SK-N-SH treated with all-trans-retinoic acid at 6 μM for 48 hours (cell line): ENCODE results near the gene CDC14C.

ENCODE experiments used
- ATAC-seq: fragments of 200-7000 bp; cut with Tn5 transposase; 3 replicates; pipeline ENCODE4 v1.9.1; 2020; ENCODE audit warnings: mild to moderate bottlenecking, moderate library complexity
- ARNTL ChIP-seq: fragments of 450-650 bp; formaldehyde crosslinking; IDR thresholded peaks from 2 replicates; pipeline ENCODE4 v1.5.0; 2020; ENCODE audit warnings: low read depth, mild to moderate bottlenecking, moderate library complexity, borderline replicate concordance
- BACH2 ChIP-seq: fragments of 250-450 bp; sonication (Bioruptor Pico); IDR thresholded peaks from 2 replicates; pipeline ENCODE4 v1.9.0; 2021; ENCODE audit warnings: mild to moderate bottlenecking, borderline replicate concordance
- CSDC2 ChIP-seq: fragments of 250-450 bp; sonication (Bioruptor Pico); IDR thresholded peaks from 2 replicates; pipeline ENCODE4 v1.5.0; 2020; ENCODE audit warnings: mild to moderate bottlenecking, moderate library complexity
- CSRNP3 ChIP-seq: fragments of 250-450 bp; sonication (Bioruptor Pico); IDR thresholded peaks from 2 replicates; pipeline ENCODE4 v1.5.1; 2021; ENCODE audit warnings: mild to moderate bottlenecking, moderate library complexity
- ESRRG ChIP-seq: fragments of 250-450 bp; sonication (Bioruptor Pico); IDR thresholded peaks from 2 replicates; pipeline ENCODE4 v1.6.1; 2021; ENCODE audit warnings: mild to moderate bottlenecking
- GLIS3 ChIP-seq: fragments of 250-450 bp; sonication (Bioruptor Pico); IDR thresholded peaks from 2 replicates; pipeline ENCODE4 v1.5.0; 2020; ENCODE audit warnings: mild to moderate bottlenecking, moderate library complexity
- ISL1 ChIP-seq: fragments of 250-450 bp; sonication (Bioruptor Pico); IDR thresholded peaks from 2 replicates; pipeline ENCODE4 v2.1.2; 2022; ENCODE audit warnings: mild to moderate bottlenecking, moderate library complexity
- OSR1 ChIP-seq: fragments of 250-450 bp; sonication (Bioruptor Pico); IDR thresholded peaks from 2 replicates; pipeline ENCODE4 v1.8.0; 2022; ENCODE audit warnings: moderate library complexity, mild to moderate bottlenecking, inconsistent platforms
- PATZ1 ChIP-seq: fragments of 250-450 bp; sonication (Bioruptor Pico); IDR thresholded peaks from 2 replicates; pipeline ENCODE4 v1.8.0; 2020; ENCODE audit warnings: mild to moderate bottlenecking, moderate library complexity, borderline replicate concordance
- PPARA ChIP-seq: fragments of 250-450 bp; sonication (Bioruptor Pico); IDR thresholded peaks from 2 replicates; pipeline ENCODE4 v1.5.0; 2020; ENCODE audit warnings: mild to moderate bottlenecking, borderline replicate concordance
- RARB ChIP-seq: fragments of 250-450 bp; sonication (Bioruptor Pico); IDR thresholded peaks from 2 replicates; pipeline ENCODE4 v1.8.0; 2021; ENCODE audit warnings: mild to moderate bottlenecking, moderate library complexity
- SNAI2 ChIP-seq: fragments of 250-450 bp; sonication (Bioruptor Pico); IDR thresholded peaks from 2 replicates; pipeline ENCODE4 v1.5.0; 2020; ENCODE audit warnings: mild to moderate bottlenecking, moderate library complexity
- TCF4 ChIP-seq: fragments of 250-450 bp; sonication (Bioruptor Pico); IDR thresholded peaks from 2 replicates; pipeline ENCODE4 v1.8.0; 2021; ENCODE audit warnings: mild to moderate bottlenecking, moderate library complexity, borderline replicate concordance
- TOX ChIP-seq: fragments of 250-450 bp; sonication (Bioruptor Pico); IDR thresholded peaks from 2 replicates; pipeline ENCODE4 v1.8.0; 2021; ENCODE audit warnings: mild to moderate bottlenecking, moderate library complexity, borderline replicate concordance
- TSHZ2 ChIP-seq: fragments of 250-450 bp; sonication (Bioruptor Pico); IDR thresholded peaks from 2 replicates; pipeline ENCODE4 v1.5.0; 2020; ENCODE audit warnings: mild to moderate bottlenecking, moderate library complexity
- ZC3H10 ChIP-seq: fragments of 250-450 bp; sonication (Bioruptor Pico); IDR thresholded peaks from 2 replicates; pipeline ENCODE4 v1.5.1; 2021; ENCODE audit warnings: mild to moderate bottlenecking, moderate library complexity
- ZFP3 ChIP-seq: fragments of 250-450 bp; sonication (Bioruptor Pico); IDR thresholded peaks from 2 replicates; pipeline ENCODE4 v1.5.0; 2020; ENCODE audit warnings: mild to moderate bottlenecking, moderate library complexity
- ZNF565 ChIP-seq: fragments of 450-650 bp; formaldehyde crosslinking; conservative IDR thresholded peaks from 2 replicates; pipeline ENCODE4 v1.5.0; 2020; ENCODE audit warnings: low read depth, mild to moderate bottlenecking, moderate library complexity
- ZNF70 ChIP-seq: fragments of 450-650 bp; formaldehyde crosslinking; IDR thresholded peaks from 2 replicates; pipeline ENCODE4 v1.5.0; 2020; ENCODE audit warnings: mild to moderate bottlenecking, moderate library complexity
- ZNF8 ChIP-seq: fragments of 450-650 bp; formaldehyde crosslinking; IDR thresholded peaks from 2 replicates; pipeline ENCODE4 v1.5.0; 2020; ENCODE audit warnings: mild to moderate bottlenecking, moderate library complexity
- TF ChIP-seq, protein P1 (sequence below): fragments of 250-450 bp; sonication (Bioruptor Pico); IDR thresholded peaks from 2 replicates; pipeline ENCODE4 v1.5.1; 2020; ENCODE audit warnings: low read depth, mild to moderate bottlenecking, moderate library complexity
- TF ChIP-seq, protein P2 (sequence below): fragments of 250-450 bp; sonication (Bioruptor Pico); IDR thresholded peaks from 2 replicates; pipeline ENCODE4 v1.8.0; 2021; ENCODE audit warnings: low read depth, mild to moderate bottlenecking, moderate library complexity, borderline replicate concordance

CDC14C gene

DNA sequence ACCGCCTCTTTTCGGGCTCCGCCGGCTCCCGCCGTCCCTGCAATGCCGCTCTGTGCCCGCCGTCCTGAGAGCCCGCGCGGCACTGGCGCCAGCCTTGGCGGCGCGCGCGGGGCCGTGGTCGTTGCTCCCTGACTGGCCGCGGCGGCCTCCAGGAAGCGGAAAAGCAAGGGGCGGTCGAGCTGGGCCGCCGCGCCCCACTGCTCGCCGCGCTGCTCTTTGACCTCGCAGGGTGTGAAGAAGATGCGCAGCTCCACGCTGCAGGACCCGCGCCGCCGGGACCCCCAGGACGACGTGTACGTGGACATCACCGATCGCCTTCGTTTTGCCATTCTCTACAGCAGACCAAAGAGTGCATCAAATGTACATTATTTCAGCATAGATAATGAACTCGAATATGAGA lies at the start of gene CDC14C:
Gene CDC14C (plus strand): TSS at position 115 of the 400 bp plus-strand sequence. CDS start 126 bp downstream, at position 241.
- no peak for TF ChIP-seq PPARA
- TF ChIP-seq GLIS3: no peak
- no peak for TF ChIP-seq ESRRG
- TF ChIP-seq SNAI2 (CRISPR knock-in tag): no peak
- no peak for TF ChIP-seq CSDC2 (CRISPR knock-in tag)
- no peak for TF ChIP-seq TCF4 (CRISPR knock-in tag)
- no peak for TF ChIP-seq BACH2 (CRISPR knock-in tag)
- TF ChIP-seq, protein P1, sequence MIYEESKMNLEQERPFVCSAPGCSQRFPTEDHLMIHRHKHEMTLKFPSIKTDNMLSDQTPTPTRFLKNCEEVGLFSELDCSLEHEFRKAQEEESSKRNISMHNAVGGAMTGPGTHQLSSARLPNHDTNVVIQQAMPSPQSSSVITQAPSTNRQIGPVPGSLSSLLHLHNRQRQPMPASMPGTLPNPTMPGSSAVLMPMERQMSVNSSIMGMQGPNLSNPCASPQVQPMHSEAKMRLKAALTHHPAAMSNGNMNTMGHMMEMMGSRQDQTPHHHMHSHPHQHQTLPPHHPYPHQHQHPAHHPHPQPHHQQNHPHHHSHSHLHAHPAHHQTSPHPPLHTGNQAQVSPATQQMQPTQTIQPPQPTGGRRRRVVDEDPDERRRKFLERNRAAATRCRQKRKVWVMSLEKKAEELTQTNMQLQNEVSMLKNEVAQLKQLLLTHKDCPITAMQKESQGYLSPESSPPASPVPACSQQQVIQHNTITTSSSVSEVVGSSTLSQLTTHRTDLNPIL (CRISPR knock-in tag): no peak
- no peak for TF ChIP-seq ZNF8 (CRISPR knock-in tag)
- TF ChIP-seq ZFP3: no peak
- no peak for TF ChIP-seq ISL1
- no peak for TF ChIP-seq ZNF70 (CRISPR knock-in tag)
- TF ChIP-seq PATZ1 (CRISPR knock-in tag): no peak
- no peak for TF ChIP-seq OSR1 (CRISPR knock-in tag)
- TF ChIP-seq TOX: no peak
- TF ChIP-seq ZC3H10 (CRISPR knock-in tag): no peak
- TF ChIP-seq, protein P2, sequence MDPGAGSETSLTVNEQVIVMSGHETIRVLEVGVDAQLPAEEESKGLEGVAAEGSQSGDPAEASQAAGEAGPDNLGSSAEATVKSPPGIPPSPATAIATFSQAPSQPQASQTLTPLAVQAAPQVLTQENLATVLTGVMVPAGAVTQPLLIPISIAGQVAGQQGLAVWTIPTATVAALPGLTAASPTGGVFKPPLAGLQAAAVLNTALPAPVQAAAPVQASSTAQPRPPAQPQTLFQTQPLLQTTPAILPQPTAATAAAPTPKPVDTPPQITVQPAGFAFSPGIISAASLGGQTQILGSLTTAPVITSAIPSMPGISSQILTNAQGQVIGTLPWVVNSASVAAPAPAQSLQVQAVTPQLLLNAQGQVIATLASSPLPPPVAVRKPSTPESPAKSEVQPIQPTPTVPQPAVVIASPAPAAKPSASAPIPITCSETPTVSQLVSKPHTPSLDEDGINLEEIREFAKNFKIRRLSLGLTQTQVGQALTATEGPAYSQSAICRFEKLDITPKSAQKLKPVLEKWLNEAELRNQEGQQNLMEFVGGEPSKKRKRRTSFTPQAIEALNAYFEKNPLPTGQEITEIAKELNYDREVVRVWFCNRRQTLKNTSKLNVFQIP (CRISPR knock-in tag): no peak
- no peak for TF ChIP-seq RARB (CRISPR knock-in tag)
- no peak for TF ChIP-seq ZNF565 (CRISPR knock-in tag)
- ATAC-seq: no peak

GRCh38 chr7:48875045-48875916 lies 49.1 kb upstream of the CDC14C start:
- ATAC-seq: peak; percentile 99
- TF ChIP-seq PATZ1 (CRISPR knock-in tag) (no peak), OSR1 (CRISPR knock-in tag) (no peak), SNAI2 (CRISPR knock-in tag) (no peak)

GRCh38 chr7:48876087-48876486 lies 48.3 kb upstream of the CDC14C start:
- peak; percentile 56; the same call in 2 of the 3 replicates for ATAC-seq
- TF ChIP-seq, protein P1 (CRISPR knock-in tag): no peak
- TF ChIP-seq ZNF8 (CRISPR knock-in tag): no peak
- no peak for TF ChIP-seq RARB (CRISPR knock-in tag)
- TF ChIP-seq PPARA: no peak
- TF ChIP-seq ARNTL (CRISPR knock-in tag): no peak
- TF ChIP-seq SNAI2 (CRISPR knock-in tag): no peak
- TF ChIP-seq CSDC2 (CRISPR knock-in tag): no peak
- no peak for TF ChIP-seq ZC3H10 (CRISPR knock-in tag)
- TF ChIP-seq CSRNP3 (CRISPR knock-in tag): no peak
- TF ChIP-seq TSHZ2 (CRISPR knock-in tag): no peak
- TF ChIP-seq TCF4 (CRISPR knock-in tag): no peak
- no peak for TF ChIP-seq PATZ1 (CRISPR knock-in tag)
- TF ChIP-seq ESRRG: no peak
